IPS-15b (cell line): ENCODE measurements around the gene TINCR.

ENCODE experiments used
- H3K27me3 ChIP-seq: one replicate; pipeline ENCODE4 v1.6.1; 2013; ENCODE audit warnings: low read length; ENCODE audit not compliant: control insufficient read depth, insufficient read depth
- H3K36me3 ChIP-seq: one replicate; pipeline ENCODE4 v1.6.1; 2013; ENCODE audit warnings: low read length; ENCODE audit not compliant: control insufficient read depth, insufficient read depth
- H3K4me1 ChIP-seq: one replicate; pipeline ENCODE4 v1.6.1; 2013; ENCODE audit warnings: mild to moderate bottlenecking, low read length; ENCODE audit not compliant: control insufficient read depth, insufficient read depth
- H3K4me3 ChIP-seq: one replicate; pipeline ENCODE4 v1.5.1; 2013; ENCODE audit warnings: low read depth, low read length
- H3K9ac ChIP-seq: one replicate; pipeline ENCODE4 v1.6.1; 2013; ENCODE audit warnings: low read depth, mild to moderate bottlenecking, low read length
- H3K9me3 ChIP-seq: one replicate; pipeline ENCODE4 v1.6.1; 2013; ENCODE audit warnings: mild to moderate bottlenecking, low read length; ENCODE audit not compliant: control insufficient read depth, insufficient read depth

Gene TINCR

GRCh38 chr19:5564930-5565329, 2.8 kb downstream of the TINCR start:
- no peaks in the 10 kb centered on the region for H3K36me3 ChIP-seq

GRCh38 chr19:5563935-5564612, 3.7 kb downstream of the TINCR start:
- no peak overlapping the region for H3K4me3 ChIP-seq
- no peaks in the 10 kb centered on the region for H3K9me3 ChIP-seq
- H3K9ac ChIP-seq, result no peak overlapping the region
- peaks cover 17% of the 10 kb centered on the region for H3K27me3 ChIP-seq
- H3K36me3 ChIP-seq, result no peaks in the 10 kb centered on the region
- H3K4me1 ChIP-seq, result peaks cover 2% of the 10 kb centered on the region

More at GRCh38 chr19:5564930-5565329, 2.8 kb downstream of the TINCR start:
- Histone ChIP-seq H3K4me1 (peaks cover 2% of the 10 kb centered on the region), H3K9me3 (no peaks in the 10 kb centered on the region), H3K4me3 (no peak overlapping the region), H3K27me3 (peaks cover 17% of the 10 kb centered on the region), H3K9ac (no peak overlapping the region)

- no peaks in the 10 kb centered on the region for H3K36me3 ChIP-seq
- H3K4me3 ChIP-seq, result no peak overlapping the region
- peaks cover 13% of the 10 kb centered on the region for H3K27me3 ChIP-seq
- peaks cover 2% of the 10 kb centered on the region for H3K4me1 ChIP-seq
- H3K9ac ChIP-seq, result no peak overlapping the region
- no peaks in the 10 kb centered on the region for H3K9me3 ChIP-seq
Observed at GRCh38 chr19:5563008-5563431, 4.7 kb downstream of the TINCR start.

GRCh38 chr19:5562280-5562679, 5.5 kb downstream of the TINCR start:
- Histone ChIP-seq H3K4me1 (peaks cover 2% of the 10 kb centered on the region), H3K36me3 (no peaks in the 10 kb centered on the region), H3K27me3 (peaks cover 12% of the 10 kb centered on the region), H3K4me3 (no peak overlapping the region), H3K9ac (no peak overlapping the region), H3K9me3 (no peaks in the 10 kb centered on the region)

- no peaks in the 10 kb centered on the region for H3K36me3 ChIP-seq
- peaks cover 2% of the 10 kb centered on the region for H3K4me1 ChIP-seq
- peaks cover 6% of the 10 kb centered on the region for H3K27me3 ChIP-seq
- no peaks in the 10 kb centered on the region for H3K9me3 ChIP-seq
- no peak overlapping the region for H3K4me3 ChIP-seq
- H3K9ac ChIP-seq, result no peak overlapping the region
Observed at GRCh38 chr19:5561559-5561958, 6.2 kb downstream of the TINCR start.

GRCh38 chr19:5560156-5560555, 7.6 kb downstream of the TINCR start:
- Histone ChIP-seq H3K9ac (no peak overlapping the region), H3K9me3 (no peaks in the 10 kb centered on the region), H3K27me3 (no peaks in the 10 kb centered on the region), H3K4me1 (peaks cover 2% of the 10 kb centered on the region), H3K36me3 (no peaks in the 10 kb centered on the region), H3K4me3 (no peak overlapping the region)

GRCh38 chr19:5559804-5560133, 8.0 kb downstream of the TINCR start:
- H3K9ac ChIP-seq, result no peak overlapping the region
- H3K9me3 ChIP-seq, result no peaks in the 10 kb centered on the region
- H3K4me3 ChIP-seq, result no peak overlapping the region
- peaks cover 2% of the 10 kb centered on the region for H3K4me1 ChIP-seq
- H3K36me3 ChIP-seq, result no peaks in the 10 kb centered on the region
- H3K27me3 ChIP-seq, result no peaks in the 10 kb centered on the region

GRCh38 chr19:5558101-5558621, 9.6 kb downstream of the TINCR start:
- Histone ChIP-seq H3K9ac (no peak overlapping the region), H3K27me3 (no peaks in the 10 kb centered on the region), H3K4me1 (peaks cover 2% of the 10 kb centered on the region), H3K4me3 (no peak overlapping the region), H3K9me3 (no peaks in the 10 kb centered on the region), H3K36me3 (no peaks in the 10 kb centered on the region)

GRCh38 chr19:5557691-5558090, 10.1 kb downstream of the TINCR start:
- no peak overlapping the region for H3K4me3 ChIP-seq
- no peak overlapping the region for H3K9ac ChIP-seq

GRCh38 chr19:5554828-5555227, 12.9 kb downstream of the TINCR start:
- Histone ChIP-seq H3K36me3 (no peaks in the 10 kb centered on the region), H3K4me3 (no peak overlapping the region), H3K27me3 (no peaks in the 10 kb centered on the region), H3K4me1 (no peaks in the 10 kb centered on the region), H3K9ac (no peak overlapping the region), H3K9me3 (no peaks in the 10 kb centered on the region)

More at GRCh38 chr19:5557691-5558090, 10.1 kb downstream of the TINCR start:
- H3K36me3 ChIP-seq, result no peaks in the 10 kb centered on the region
- H3K4me1 ChIP-seq, result peaks cover 2% of the 10 kb centered on the region
- H3K27me3 ChIP-seq, result no peaks in the 10 kb centered on the region
- H3K9me3 ChIP-seq, result no peaks in the 10 kb centered on the region

- Histone ChIP-seq H3K4me3 (no peak overlapping the region), H3K9ac (no peak overlapping the region), H3K27me3 (no peaks in the 10 kb centered on the region), H3K36me3 (no peaks in the 10 kb centered on the region), H3K9me3 (no peaks in the 10 kb centered on the region), H3K4me1 (no peaks in the 10 kb centered on the region)
Observed at GRCh38 chr19:5553892-5554291, 13.9 kb downstream of the TINCR start.

GRCh38 chr19:5547881-5548280, 19.9 kb downstream of the TINCR start:
- H3K27me3 ChIP-seq, result no peaks in the 10 kb centered on the region
- H3K36me3 ChIP-seq, result no peaks in the 10 kb centered on the region
- no peak overlapping the region for H3K9ac ChIP-seq
- no peak overlapping the region for H3K4me3 ChIP-seq
- H3K4me1 ChIP-seq, result no peaks in the 10 kb centered on the region
- no peaks in the 10 kb centered on the region for H3K9me3 ChIP-seq
